ENCODE measurements around the gene MYCL. TPM values are rescaled to one million over a fixed set of nuclear protein-coding genes. Genes with fewer than 3 reads are reported as not detected.

Gene MYCL
- total RNA-seq, 2 donors from 2014 or later = 0.76 to 0.77 TPM

Other genes starting within 250 kb of the MYCL start
- gene NT5C1A, start 229.8 kb downstream of the MYCL start, total RNA-seq = 10 to 100 TPM; 10.6 to 22.8 TPM
- 1 to 10 TPM in 1 of 2 donors, under 1 TPM in 1; 0.58 to 2.6 TPM for gene HPCAL4, start 210.5 kb downstream of the MYCL start, total RNA-seq
- 10 to 100 TPM; 26.4 to 30.8 TPM for gene PPIE, start 163.0 kb downstream of the MYCL start, total RNA-seq
- gene OXCT2, start 130.6 kb downstream of the MYCL start, total RNA-seq = 10 to 100 TPM in 1 of 2 donors, 1 to 10 TPM in 1; 4.7 to 16.2 TPM
- gene BMP8B, start 113.1 kb downstream of the MYCL start, total RNA-seq = under 1 TPM; 0.44 to 0.59 TPM
- gene TRIT1, start 18.4 kb downstream of the MYCL start, total RNA-seq = 10 to 100 TPM; 13.0 to 20.5 TPM
- gene MFSD2A, start 53.2 kb upstream of the MYCL start, total RNA-seq = 1 to 10 TPM; 3.7 to 3.8 TPM
- 100 to 1,000 TPM; 133 to 179 TPM for gene CAP1, start 138.8 kb upstream of the MYCL start, total RNA-seq
- 10 to 100 TPM; 51.7 to 64.7 TPM for gene PPT1, start 195.3 kb upstream of the MYCL start, total RNA-seq

All from left cardiac atrium (tissue), 2 donors.